ENCODE results near the gene ADGRL2. TPM values are rescaled to one million over a fixed set of nuclear protein-coding genes. Genes with fewer than 3 reads are reported as not detected.
A peak's percentile ranks its signal among the peaks of the same experiment; 100 is the strongest.

ADGRL2 gene
- total and polyA plus RNA-seq, 9 of the 15 experiments (the other 6 are each of a cell fraction or from before 2014, with no cell fraction given): 0.03 to 0.15 (median 0.13) TPM; not detected in 6

DNA sequence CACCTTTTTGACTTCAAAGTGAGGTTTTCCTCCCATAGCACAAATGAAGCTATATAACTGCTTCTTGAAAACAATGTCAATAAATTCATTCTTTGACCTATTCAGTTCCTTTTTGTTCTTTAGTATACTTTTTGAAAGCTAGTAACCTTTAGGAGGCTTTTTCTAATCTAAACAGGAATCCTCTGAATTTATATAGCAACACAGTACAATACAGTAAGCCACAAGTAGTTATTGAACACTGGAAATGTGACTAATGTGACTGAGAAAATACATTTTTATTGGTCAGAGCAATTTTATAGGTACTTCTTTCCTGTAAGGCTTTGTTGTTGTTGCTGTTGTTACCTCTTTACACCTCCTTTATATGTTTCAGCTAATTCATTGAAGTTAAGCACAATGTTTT lies 49.8 kb downstream of the ADGRL2 start (continued):
- TF ChIP-seq TBL1XR1 (IDR thresholded peaks at IDR 0.05; ENCODE audit: low read length in 2 of 2): no peak
- no peak for TF ChIP-seq PYGO2 (tag; IDR thresholded peaks at IDR 0.05)
- TF ChIP-seq SAFB2 (IDR thresholded peaks at IDR 0.05; ENCODE audit: borderline replicate concordance, low read depth, low read length, severe bottlenecking): no peak
- TF ChIP-seq U2AF2 (optimal IDR thresholded peaks at IDR 0.05; ENCODE audit: low read depth, low read length): no peak
- no peak for TF ChIP-seq NFRKB (IDR thresholded peaks at IDR 0.05; ENCODE audit: low read depth)
- TF ChIP-seq GTF2E2 (tag; IDR thresholded peaks at IDR 0.05): no peak

DNA sequence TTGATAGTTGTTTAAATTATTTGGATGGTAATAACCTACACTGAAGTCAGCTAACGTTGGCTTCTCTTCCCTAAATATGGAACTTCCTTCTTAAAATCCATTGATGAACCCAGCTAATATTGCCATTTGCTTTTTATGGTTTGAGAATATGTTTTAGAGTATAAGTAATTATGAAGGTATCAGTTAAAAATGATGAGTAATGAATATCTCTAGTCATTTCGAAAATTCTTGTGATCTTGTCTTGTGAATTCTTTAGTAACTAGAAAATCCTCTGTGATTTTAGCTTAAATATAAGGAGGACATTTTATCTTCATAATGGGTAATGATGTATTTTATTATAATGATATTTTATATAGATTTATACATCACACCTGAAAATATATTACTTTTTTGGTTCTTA lies 50.5 kb downstream of the ADGRL2 start:
- no peak overlapping the region for H3K27ac ChIP-seq (ENCODE audit: extremely low read depth, low read depth, low read length)
- H3K9ac ChIP-seq (ENCODE audit: insufficient read depth in 1 of 2, low read depth in 2 of 2, low read length in 2 of 2): no peak overlapping the region
- H3K4me2 ChIP-seq (ENCODE audit: insufficient read depth, low read length): no peak overlapping the region
- TF ChIP-seq SRSF9 (IDR thresholded peaks at IDR 0.05; ENCODE audit: borderline replicate concordance, low read depth, low read length) (no peak), FOS (IDR thresholded peaks at IDR 0.05; ENCODE audit: extremely low read depth, insufficient read length) (no peak), ZNF316 (IDR thresholded peaks at IDR 0.05) (peak; percentile 66), ARNT (IDR thresholded peaks at IDR 0.05) (no peak), NCOA4 (IDR thresholded peaks at IDR 0.05; ENCODE audit: partially characterized antibody) (no peak), SLC30A9 (CRISPR knock-in tag; IDR thresholded peaks at IDR 0.05) (no peak)
- H4K20me1 ChIP-seq (replicated peaks; ENCODE audit: control insufficient read depth, insufficient read depth, low read length): no peaks in the 10 kb centered on the region
- H3K79me2 ChIP-seq (ENCODE audit: control insufficient read depth, insufficient read depth, low read length): no peaks in the 10 kb centered on the region
- POLR2A ChIA-PET: no interaction called here
- DNase-seq (ENCODE audit: extremely low read depth in 1 of 4, low spot score in 3 of 4) (no peak), ATAC-seq (no peak), FAIRE-seq (no peak)
- in situ Hi-C loops (cut with MboI) (no loop called here), intact Hi-C loops (cut with micrococcal nuclease) (no loop called here)
- no peak overlapping the region for H3K4me3 ChIP-seq
- no peaks in the 10 kb centered on the region for H3K4me1 ChIP-seq (replicated peaks in 1 of 2; ENCODE audit: control insufficient read depth in 2 of 2, insufficient read depth in 2 of 2, low read length in 2 of 2)
- H3K9me1 ChIP-seq (ENCODE audit: control insufficient read depth, insufficient read depth, low read length): no peaks in the 10 kb centered on the region
- no peaks in the 10 kb centered on the region for H3K9me3 ChIP-seq (replicated peaks; ENCODE audit: control insufficient read depth, insufficient read depth, low read depth, low read length)
- no TSS peak for BruUV-seq (replicated peaks)
- no peak overlapping the region for H2AFZ ChIP-seq (ENCODE audit: low read depth, low read length)
- WGBS (ENCODE audit: insufficient coverage, low coverage, missing lambda C conversion rate): 0% methylated on average over 2 of the region's 2 CpGs
- no peaks in the 10 kb centered on the region for H3K36me3 ChIP-seq (ENCODE audit: control insufficient read depth, insufficient read depth, low read length)
- no peaks in the 10 kb centered on the region for H3K27me3 ChIP-seq (ENCODE audit: control insufficient read depth in 2 of 2, insufficient read depth in 2 of 2, low read length in 2 of 2)
- CTCF ChIA-PET (ENCODE audit: low intra/inter-chr PET ratio): no interaction called here
